Omental fat pad (tissue), 4 donors: Measurements from ENCODE around the gene ACAD11. TPM values are rescaled to one million over a fixed set of nuclear protein-coding genes. Genes with fewer than 3 reads are reported as not detected.

Source experiments
- ATAC-seq: fragments of 150-250 bp; one replicate; pipeline ENCODE4 v1.9.1; 2016; ENCODE audit warnings: mild to moderate bottlenecking, moderate library complexity; ENCODE audit not compliant: low FRiP score
- DNase-seq: peaks from one replicate; pipeline ENCODE4 v3.0.0-alpha.2; 2019; ENCODE audit warnings: low spot score
- total RNA-seq, 4 donors: library from RNA; depleted of rRNA; stranded (reverse); fragments of >200 nt; gene quantifications; one replicate each; pipeline ENCODE4 v1.1.0, GENCODE V29; 2016
- TF ChIP-seq, protein P1 (sequence below), 3 donors: fragments of 450-650 bp; IDR thresholded peaks; one replicate each; pipeline ENCODE4 v1.5.1; 2016 to 2017; ENCODE audit warnings: antibody characterized with exemption in 3 of 3, mild to moderate bottlenecking in 3 of 3, moderate library complexity in 2 of 3

Gene ACAD11
- total RNA-seq, 4 donors from 2014 or later, result 25.7 to 41.3 (median 35.8) TPM

DNA sequence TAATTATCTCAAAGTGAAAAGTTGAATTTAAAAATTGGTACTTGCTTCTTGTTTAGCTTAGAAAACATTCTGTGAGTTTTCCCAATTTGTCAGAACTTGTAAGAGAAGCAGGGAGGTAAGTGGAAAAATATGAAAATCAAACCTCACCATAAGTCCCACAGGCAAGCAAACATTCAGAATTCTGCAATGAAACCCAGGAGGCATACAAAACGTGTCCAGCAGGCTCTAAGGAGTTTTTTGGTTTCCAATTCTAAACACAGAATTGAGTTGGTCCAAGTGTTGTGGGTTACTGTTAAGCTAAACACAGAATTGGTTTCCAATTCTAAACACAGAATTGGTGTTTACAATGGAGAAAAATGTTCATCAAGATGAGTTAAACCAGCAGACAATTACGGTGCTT, 89.6 kb downstream of the ACAD11 start:
- DNase-seq (no peak), ATAC-seq (no peak)
- TF ChIP-seq, protein P1, sequence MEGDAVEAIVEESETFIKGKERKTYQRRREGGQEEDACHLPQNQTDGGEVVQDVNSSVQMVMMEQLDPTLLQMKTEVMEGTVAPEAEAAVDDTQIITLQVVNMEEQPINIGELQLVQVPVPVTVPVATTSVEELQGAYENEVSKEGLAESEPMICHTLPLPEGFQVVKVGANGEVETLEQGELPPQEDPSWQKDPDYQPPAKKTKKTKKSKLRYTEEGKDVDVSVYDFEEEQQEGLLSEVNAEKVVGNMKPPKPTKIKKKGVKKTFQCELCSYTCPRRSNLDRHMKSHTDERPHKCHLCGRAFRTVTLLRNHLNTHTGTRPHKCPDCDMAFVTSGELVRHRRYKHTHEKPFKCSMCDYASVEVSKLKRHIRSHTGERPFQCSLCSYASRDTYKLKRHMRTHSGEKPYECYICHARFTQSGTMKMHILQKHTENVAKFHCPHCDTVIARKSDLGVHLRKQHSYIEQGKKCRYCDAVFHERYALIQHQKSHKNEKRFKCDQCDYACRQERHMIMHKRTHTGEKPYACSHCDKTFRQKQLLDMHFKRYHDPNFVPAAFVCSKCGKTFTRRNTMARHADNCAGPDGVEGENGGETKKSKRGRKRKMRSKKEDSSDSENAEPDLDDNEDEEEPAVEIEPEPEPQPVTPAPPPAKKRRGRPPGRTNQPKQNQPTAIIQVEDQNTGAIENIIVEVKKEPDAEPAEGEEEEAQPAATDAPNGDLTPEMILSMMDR (IDR thresholded peaks at IDR 0.05), result no peak

DNA sequence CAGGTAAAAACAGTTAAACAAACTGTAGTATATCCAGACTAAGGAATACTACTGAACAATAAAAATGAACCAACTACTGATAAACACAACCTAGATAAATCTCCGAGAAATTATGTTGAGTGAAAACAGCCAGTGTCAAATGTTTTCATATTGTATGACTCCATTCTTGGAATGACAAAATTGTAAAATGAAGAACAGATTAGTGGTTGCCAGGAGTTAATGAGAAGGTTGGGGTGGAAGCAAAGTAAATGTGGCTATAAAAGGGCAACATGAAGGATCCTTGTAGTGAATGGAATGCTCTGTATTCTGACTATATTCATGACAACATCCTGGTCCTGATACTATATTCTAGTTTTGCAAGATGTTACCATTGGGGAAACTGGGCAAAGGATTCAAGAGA, 90.0 kb downstream of the ACAD11 start:
- TF ChIP-seq, protein P1 (IDR thresholded peaks at IDR 0.05), result no peak
- ATAC-seq (no peak), DNase-seq (no peak)

DNA sequence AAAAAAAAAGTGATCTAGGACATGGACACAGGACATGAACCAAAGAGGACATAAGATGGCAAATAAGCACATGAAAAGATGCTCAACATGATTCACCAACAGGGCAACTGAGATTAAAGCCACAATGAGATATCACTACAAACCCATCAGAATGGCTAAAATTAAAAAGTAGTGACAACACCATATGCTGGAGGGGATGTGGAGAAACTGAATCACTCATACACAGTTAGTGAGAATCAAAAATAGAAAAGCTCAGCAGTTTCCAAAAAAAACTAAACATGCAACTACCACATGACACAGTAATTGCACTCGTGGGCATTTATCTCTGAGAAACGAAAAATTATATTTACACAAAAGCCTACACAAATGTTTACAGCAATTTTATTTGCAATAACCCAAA, 90.5 kb downstream of the ACAD11 start:
- ATAC-seq (no peak), DNase-seq (no peak)
- TF ChIP-seq, protein P1 (IDR thresholded peaks at IDR 0.05), result no peak

DNA sequence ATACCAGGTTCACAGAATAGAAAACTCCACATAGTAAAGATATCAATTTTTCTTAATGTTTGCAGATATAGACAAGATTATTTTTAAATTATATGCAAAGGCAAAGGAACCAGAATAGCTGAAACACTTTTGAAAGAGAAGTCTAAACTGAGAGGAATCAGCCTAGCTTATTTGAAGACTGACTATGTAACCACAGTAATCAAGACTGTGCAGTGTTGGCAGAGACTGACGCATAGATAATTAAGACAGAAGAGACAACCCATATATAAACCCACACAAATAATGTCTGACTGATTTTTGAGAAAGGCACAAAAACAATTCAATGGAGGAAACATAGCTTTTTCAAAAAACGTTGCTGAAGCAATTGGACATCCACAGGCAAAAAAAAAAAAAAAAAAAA, 91.2 kb downstream of the ACAD11 start:
- no peak for ATAC-seq
- DNase-seq, result no peak
- TF ChIP-seq, protein P1 (IDR thresholded peaks at IDR 0.05), result no peak

DNA sequence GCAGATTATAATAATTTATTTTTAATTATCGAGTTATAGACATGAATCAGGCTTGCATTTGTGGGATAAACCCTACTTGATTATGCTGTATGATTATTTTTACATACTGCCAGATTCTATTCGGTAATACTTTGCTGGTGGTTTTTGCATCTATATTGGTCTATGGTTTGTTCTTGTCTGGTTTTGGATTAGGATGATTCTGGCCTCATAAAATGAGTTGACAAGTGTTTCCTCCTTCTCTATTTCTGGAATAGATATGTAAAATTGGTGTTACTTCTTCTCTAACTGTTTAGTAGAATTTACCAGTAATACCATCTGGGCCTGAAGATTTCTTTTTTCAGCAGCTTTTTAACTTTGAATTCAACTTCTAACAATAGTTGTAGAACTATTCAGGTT, 95.5 kb downstream of the ACAD11 start:
- TF ChIP-seq, protein P1 (IDR thresholded peaks at IDR 0.05), result no peak
- no peak for ATAC-seq
- DNase-seq, result no peak

DNA sequence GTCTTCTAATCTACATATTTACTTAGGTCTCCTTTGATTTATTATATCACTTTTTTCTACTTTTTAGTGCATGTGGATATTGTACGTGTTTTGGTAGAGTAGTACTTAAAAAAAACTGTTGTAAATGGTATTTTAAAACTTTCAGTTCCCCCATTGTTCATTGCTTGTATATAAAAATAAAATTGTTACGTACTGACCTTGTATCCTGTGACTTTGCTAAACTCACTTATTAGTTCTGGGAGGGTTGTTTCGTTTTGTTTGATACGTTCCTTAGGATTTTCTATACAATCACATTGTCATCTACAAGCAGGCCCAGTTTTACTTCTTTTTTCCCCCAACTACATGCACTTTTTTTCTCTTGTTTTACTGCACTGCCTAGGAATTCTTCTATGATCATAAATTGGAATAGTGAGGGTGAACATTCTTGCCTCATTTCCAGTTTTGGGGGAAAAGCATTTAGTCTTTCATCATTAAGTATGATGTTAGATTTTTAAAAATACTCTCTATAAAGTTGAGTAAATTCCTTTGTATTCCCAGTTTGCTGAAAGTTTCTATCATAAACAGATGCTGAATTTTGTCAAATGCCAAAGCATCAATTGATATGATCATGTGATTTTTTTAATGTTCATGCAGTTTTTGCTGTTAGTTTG, 96.1 kb downstream of the ACAD11 start:
- TF ChIP-seq, protein P1 (IDR thresholded peaks at IDR 0.05), result no peak
- no peak for ATAC-seq
- no peak for DNase-seq

DNA sequence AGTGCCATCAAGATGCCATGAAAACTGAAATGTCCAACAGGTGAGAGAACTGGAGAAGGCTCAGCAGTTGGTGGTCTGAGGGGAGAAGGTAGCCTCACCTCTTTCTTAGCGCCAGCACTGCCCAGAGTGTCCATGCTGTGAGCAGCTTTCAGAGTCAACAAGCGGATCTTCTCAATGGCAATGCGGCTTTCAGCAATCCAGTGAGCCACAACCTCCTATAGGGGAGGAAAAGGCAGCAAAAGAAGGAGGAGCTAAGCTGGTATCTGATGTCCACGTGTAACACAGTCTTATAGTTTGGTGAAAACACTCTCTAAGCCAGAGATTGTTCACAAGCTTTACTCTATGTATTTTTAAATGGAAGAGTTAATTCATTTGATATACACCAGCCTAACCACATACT, 98.6 kb downstream of the ACAD11 start:
- ATAC-seq, result no peak
- DNase-seq, result no peak
- TF ChIP-seq, protein P1 (IDR thresholded peaks at IDR 0.05), result no peak
